HCEC 1CT (cell line): Measurements from ENCODE around the gene CMKLR1.

Source experiments
- DNase-seq: peaks from one replicate; pipeline ENCODE4 v3.0.0-alpha.2; 2017

The CMKLR1 gene

GRCh38 chr12:108361606-108362005 is 22.5 kb upstream of the CMKLR1 start:
- no peak for DNase-seq

DNA sequence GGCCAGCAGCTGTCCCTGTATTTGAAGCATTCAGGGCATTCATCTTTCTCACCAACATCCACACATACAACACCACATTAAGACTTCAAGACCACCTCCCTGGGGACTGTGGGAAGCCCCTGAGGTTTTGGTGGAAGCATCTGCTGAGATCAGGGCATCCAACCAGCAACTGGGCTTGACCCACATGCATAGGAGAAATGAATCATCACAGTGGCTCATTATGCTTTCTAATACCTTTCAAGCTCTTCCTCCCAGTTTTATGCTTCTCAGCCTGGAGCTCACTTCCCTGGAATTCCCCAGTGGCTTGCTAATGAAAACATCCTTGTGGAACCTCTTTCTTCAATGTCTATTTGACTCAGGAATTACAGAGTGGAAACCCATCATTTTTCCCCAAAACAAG is 21.4 kb upstream of the CMKLR1 start:
- DNase-seq = peak; percentile 31

DNA sequence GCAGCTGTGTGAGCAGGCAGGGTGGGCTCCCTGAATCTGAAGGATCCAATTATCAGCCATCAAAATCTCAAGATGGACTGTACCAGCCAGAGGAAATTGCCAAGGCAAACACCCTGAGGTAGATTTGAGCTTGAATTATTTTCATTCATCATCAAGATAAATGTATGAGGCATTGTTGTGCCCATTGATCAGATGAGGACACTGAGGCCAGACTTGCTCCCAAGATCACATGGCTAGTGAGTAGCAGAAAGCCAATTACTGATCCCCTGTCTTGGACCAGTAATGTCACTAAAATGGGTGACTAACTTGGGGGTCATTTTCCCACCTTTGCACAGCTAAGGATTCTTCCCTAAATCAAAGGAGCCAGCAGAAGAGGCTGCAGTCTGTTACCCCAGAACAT is 20.9 kb upstream of the CMKLR1 start:
- no peak for DNase-seq

GRCh38 chr12:108358580-108358965 is 19.5 kb upstream of the CMKLR1 start:
- DNase-seq = no peak

- no peak for DNase-seq
Observed at GRCh38 chr12:108357834-108358579, 18.9 kb upstream of the CMKLR1 start.

DNA sequence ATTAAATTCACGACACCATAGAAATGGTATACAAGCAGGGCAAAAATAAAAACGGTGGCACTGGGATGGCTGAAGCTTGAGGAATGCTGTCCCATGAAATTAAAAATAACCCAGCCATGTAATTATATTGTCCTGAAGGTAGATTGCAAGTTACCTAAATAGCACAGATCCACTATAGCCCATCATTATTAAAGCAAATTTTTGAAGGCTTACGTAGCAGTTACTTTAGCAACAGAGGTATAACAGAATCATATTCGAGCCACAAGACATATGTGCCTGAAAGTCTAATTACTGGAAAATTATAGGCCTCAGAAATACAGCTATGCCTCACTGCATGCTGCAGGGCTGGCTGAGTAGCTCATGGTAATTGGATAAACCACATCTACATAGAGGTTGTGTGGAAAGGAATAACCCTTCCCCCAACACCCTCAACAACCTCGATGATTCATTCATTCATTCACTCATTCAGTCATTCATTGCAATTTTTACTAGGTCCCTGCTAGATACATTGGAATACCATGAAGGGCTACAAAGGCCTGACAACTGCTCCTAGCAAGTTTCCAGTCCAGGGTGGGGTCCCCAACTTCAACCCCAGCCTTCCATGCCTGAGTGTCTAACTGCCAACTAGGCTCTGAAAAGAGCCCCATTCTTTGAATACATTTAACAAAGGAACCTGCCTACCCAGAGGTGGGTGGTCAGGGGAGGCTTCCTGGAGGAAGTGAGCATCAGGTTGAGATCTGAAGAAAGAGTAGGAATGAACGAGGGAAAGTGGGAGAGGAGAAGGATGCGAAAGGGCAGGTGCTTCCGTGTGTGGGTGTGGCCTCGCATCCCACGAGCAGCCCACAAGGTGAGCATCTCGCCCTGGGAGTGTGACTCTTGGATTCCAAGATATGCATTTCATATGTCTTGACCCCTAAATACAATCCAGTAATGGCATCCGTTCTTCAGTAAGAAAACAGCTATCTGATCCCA is 18.0 kb upstream of the CMKLR1 start:
- DNase-seq = no peak

DNA sequence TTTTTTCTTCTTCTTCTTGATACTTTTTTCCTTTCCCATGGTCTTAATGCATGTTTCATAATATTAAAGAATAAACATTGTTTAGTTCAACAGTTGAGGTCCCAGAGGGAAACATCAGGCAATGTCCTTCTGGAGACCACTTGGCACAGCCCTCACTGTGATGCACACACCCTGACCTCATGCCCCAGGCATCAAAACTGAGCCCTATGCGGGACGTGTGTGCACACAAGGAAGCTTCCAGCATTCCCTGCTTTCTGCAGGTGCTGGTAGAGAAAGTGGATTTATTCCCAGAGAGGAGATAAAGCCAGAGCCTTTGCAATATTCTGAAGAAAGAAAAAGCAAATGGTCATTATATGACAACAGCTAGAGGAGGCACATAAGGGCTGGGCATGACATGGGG is 16.0 kb upstream of the CMKLR1 start:
- DNase-seq = no peak

GRCh38 chr12:108352591-108352990 is 13.5 kb upstream of the CMKLR1 start:
- DNase-seq = no peak

- no peak for DNase-seq
Observed at GRCh38 chr12:108350511-108350910, 11.4 kb upstream of the CMKLR1 start.

DNA sequence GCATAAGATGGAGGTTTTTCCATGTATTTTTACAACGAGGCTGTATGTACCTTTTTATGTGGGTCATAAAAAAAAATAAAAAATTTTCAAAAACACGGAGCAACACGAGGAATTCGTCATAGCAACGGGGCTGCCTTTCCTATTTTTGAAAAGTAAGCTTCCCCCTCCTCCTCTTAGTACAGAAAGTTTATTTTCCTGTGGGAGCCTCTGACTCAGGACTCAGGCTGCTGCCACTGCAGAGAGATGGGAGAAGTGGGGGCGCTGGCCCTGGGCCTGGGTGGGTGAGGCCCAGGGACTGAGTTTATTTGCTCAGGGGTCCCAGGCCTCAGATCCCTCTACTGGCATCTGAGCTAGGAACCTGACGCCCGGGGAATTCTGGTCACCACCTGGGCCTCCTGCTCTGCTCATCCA is 10.2 kb upstream of the CMKLR1 start:
- DNase-seq = no peak

DNA sequence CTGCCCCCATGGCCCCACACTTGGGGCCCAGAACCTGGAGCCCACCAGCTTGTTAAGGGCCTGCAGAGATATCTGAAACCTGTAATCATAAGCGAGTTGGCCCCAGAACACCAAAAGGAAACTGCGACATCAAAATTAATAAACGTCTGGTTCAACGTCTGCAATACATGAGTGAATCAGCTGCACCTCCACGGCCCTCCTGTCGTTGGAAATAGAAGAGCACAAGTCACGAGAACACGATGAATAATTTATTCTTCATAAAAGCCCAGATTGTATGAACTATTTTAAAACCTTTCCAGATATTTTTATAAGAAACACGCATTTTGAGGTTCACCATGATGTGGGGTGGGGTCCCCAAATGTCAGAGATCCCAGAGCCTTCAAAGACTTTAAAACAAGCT is 9.7 kb upstream of the CMKLR1 start:
- DNase-seq = no peak

- no peak for DNase-seq
Observed at GRCh38 chr12:108346727-108347710, 7.9 kb upstream of the CMKLR1 start.

DNA sequence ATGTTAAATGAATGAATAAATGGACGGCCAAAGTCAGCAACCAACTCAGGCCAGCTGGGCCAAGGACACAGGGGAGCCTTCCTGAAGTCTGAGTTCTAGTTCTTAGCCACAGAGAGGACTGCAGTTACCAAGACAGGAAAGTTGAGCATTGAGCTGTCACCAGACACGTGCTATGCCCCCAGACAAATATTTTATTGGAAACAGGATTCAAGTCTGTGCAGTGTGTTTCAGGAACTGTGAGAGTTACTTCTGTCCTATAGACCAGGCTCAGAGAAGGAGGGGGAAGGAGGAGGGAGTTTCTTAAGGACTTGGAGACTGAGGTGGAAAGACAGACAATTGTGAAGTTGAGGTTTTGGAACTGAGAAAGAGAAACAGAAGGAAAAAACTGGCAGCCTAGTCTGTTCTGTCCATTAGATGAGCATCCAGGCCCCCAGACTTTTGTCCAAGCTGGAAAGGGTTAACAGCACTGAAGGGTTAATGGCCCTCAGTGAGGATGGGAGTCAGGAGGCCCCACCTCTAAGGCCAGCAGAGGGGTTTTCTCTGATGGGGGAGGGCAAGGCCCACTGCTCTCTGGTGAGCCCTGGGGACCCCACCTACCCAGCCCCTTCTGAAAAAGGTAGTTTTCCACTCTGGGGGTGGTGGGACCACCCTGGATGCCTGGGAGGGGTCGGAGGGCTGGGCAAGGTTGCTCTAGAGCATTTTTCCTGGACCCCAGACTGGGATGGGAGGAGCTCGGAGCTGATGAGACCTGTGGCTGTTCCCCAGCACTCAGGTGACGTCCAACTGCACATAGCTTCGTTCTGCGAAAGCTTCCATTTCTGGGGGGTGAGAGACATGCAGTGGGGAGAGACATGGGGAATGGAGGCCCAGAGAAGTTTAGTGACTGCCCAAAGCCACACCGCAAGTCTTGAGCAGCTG is 6.9 kb upstream of the CMKLR1 start:
- no peak for DNase-seq

DNA sequence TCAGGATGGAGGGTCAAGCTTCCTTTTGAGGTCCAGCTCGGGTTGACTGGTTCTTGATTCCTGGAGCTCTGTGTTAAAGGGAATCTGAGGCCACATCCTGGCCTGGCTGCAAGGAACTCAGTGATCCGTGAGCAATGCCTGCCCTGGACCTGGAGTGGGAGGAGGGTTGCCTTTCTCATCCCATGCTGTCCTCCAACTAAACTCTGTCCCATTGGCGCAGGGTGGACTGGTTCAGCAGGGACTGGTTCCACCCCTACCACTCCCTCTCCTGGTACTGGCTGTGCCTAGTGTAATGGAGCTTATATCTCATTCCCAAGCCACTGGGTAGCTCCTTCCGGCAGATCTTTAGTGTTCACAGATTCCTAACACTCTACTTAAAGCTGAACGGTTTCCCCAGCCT is 3.9 kb upstream of the CMKLR1 start:
- peak; percentile 2 for DNase-seq

DNA sequence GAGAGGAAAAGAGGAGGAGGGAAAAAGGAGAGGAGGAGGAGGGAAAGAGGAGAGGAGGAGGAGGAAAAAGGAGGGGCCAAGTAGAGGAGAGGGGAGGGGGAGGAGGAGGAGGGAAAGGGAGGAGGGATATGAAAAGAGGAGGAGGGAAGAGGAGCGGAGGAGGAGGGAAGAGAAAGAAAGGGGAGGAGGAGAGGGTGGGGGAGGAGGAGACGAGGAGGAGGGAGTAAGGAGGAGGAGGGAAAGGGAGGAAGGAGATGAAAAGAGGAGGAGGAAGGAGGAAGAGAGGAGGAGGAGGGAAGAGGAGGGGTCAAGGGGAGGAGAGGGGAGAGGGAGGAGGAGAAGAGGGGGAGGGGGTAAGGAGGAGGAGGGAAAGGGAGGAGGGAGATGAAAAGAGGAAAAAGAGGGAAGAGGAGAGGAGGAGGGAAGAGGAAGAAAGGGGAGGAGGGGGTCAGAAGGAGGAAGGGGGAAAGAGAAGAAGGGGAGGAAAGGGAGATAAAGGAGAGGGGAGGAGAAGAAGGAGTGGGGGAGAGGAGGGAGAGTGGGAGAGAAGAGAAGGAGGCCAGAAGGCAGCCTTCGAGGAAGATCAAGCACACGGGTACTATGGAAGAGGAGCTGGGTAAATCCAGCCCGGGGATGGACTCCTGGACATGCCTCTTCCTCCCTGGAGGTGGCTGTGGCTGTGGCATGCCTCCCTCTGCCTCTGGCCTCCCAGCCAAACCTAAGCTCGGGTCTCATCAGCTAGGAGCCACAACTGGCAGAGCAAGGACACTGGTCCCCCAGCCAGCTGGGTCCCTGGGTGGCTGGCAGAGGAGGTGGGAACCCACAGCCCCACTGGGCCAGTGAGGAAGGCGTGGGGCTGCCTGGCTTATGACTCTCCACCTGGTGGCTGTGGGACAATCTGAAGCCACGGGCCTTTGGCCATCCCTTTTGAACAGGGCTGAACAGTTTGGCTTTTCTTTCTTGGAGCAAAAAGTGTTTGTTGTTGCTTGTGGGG is 3.0 kb upstream of the CMKLR1 start:
- no peak for DNase-seq

GRCh38 chr12:108341356-108341755 is 2.2 kb upstream of the CMKLR1 start:
- DNase-seq = no peak

- DNase-seq = no peak
Observed at GRCh38 chr12:108340037-108340436, 926 bp upstream of the CMKLR1 start.

DNA sequence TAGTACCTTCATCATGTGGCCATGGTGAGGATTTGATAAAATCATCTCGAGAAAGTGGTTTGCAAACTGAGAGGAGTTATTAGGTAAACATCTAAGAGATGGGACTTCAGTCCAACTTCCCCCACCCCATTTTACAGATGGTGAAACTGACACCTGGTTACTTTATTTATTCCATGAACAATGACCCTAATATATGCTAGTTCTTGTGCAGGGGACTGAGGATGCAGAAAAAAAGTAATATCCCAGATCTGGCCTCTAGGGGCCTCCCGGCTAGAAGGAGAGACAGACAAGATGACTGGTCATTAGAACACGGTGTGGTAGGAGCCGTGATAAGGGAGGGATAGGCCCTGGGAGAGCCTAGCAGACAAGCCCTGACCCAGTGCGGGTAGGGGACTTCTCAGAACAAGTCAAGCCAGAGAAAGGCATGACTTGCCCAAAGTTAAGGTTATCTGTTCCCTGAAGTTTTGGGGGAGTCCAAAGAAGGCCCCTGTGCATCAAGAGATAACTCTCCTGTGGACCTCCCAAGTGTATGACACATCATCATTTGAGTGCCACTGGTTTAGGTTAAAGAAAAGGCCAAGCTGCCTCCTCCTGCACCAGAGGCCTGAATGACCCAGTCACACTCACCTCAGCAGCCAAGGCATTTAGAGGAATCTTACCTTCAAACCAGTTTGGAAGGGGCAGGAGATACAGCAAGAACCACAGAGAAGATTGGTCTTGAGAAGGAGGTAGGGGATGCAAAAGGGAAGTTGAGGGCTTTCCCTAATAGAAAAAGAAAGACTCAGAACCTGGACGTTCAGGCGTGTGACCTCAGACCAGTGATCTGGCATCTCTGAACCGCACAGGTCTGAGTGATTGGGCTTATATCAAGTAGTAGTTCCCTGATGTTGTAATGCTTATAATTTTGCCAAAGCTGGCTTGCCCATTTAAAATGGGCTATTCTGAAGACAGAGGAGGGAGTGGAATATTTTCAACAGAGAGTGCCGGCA is 1.6 kb downstream of the CMKLR1 start:
- DNase-seq = peak; percentile 15
